GM08714 (cell line): ENCODE data around the gene TEDDM1.
"Not testable (repeated sequence)": the region's sequence is repeated elsewhere in the genome, so short reads cannot be mapped to it uniquely, and the experiment has no call there.

ENCODE experiments used
- H3K4me3 ChIP-seq: fragments of 200-500 bp; sonication (Bioruptor generic); 2 replicates; pipeline ENCODE4 v1.5.1; 2014; ENCODE audit warnings: mild to moderate bottlenecking, low read length, inconsistent platforms
- ZNF274 ChIP-seq: IDR thresholded peaks from 2 replicates; pipeline ENCODE4 v1.6.1; 2012; ENCODE audit warnings: mild to moderate bottlenecking, low read depth, low read length

The TEDDM1 gene

GRCh38 chr1:182380199-182380598, 20.3 kb downstream of the TEDDM1 start:
- TF ChIP-seq ZNF274: no peak
- no peak overlapping the region for H3K4me3 ChIP-seq

GRCh38 chr1:182379781-182380180, 20.7 kb downstream of the TEDDM1 start:
- H3K4me3 ChIP-seq: not testable (repeated sequence)

GRCh38 chr1:182376936-182377574, 23.4 kb downstream of the TEDDM1 start:
- no peak overlapping the region for H3K4me3 ChIP-seq
- TF ChIP-seq ZNF274: no peak

- H3K4me3 ChIP-seq: no peak overlapping the region
- no peak for TF ChIP-seq ZNF274
Measured at GRCh38 chr1:182374101-182374834, 26.2 kb downstream of the TEDDM1 start.

- H3K4me3 ChIP-seq: no peak overlapping the region
- TF ChIP-seq ZNF274: no peak
Measured at GRCh38 chr1:182370532-182370931, 29.9 kb downstream of the TEDDM1 start.

- H3K4me3 ChIP-seq: no peak overlapping the region
- TF ChIP-seq ZNF274: no peak
Measured at GRCh38 chr1:182368903-182369302, 31.6 kb downstream of the TEDDM1 start.

GRCh38 chr1:182368358-182368757, 32.1 kb downstream of the TEDDM1 start:
- H3K4me3 ChIP-seq: no peak overlapping the region
- TF ChIP-seq ZNF274: no peak

- no peak overlapping the region for H3K4me3 ChIP-seq
- TF ChIP-seq ZNF274: no peak
Measured at GRCh38 chr1:182367926-182368325, 32.5 kb downstream of the TEDDM1 start.

GRCh38 chr1:182366596-182366995, 33.9 kb downstream of the TEDDM1 start:
- TF ChIP-seq ZNF274: no peak
- no peak overlapping the region for H3K4me3 ChIP-seq

GRCh38 chr1:182359645-182360044, 40.8 kb downstream of the TEDDM1 start:
- TF ChIP-seq ZNF274: no peak
- H3K4me3 ChIP-seq: no peak overlapping the region

GRCh38 chr1:182357913-182358312, 42.6 kb downstream of the TEDDM1 start:
- no peak overlapping the region for H3K4me3 ChIP-seq
- no peak for TF ChIP-seq ZNF274

- H3K4me3 ChIP-seq: no peak overlapping the region
- TF ChIP-seq ZNF274: no peak
Measured at GRCh38 chr1:182357171-182357570, 43.3 kb downstream of the TEDDM1 start.

GRCh38 chr1:182355723-182356098, 44.8 kb downstream of the TEDDM1 start:
- no peak for TF ChIP-seq ZNF274
- no peak overlapping the region for H3K4me3 ChIP-seq

- no peak for TF ChIP-seq ZNF274
- no peak overlapping the region for H3K4me3 ChIP-seq
Measured at GRCh38 chr1:182351790-182352364, 48.6 kb downstream of the TEDDM1 start.

GRCh38 chr1:182350839-182351238, 49.6 kb downstream of the TEDDM1 start:
- H3K4me3 ChIP-seq: no peak overlapping the region
- TF ChIP-seq ZNF274: no peak
